KMS-11 (cell line): ENCODE data around the gene NKD1.

Source experiments
- H2AFZ ChIP-seq: fragments of 200-600 bp; sonication (generic); 2 replicates; pipeline ENCODE4 v1.6.1; 2016; ENCODE audit warnings: antibody characterized with exemption, mixed run types, low read depth
- H3K27ac ChIP-seq: fragments of 200-600 bp; sonication (generic); 2 replicates; pipeline ENCODE4 v1.6.1; 2016; ENCODE audit warnings: mild to moderate bottlenecking, mixed run types
- H3K27me3 ChIP-seq: fragments of 200-600 bp; sonication (generic); 2 replicates; pipeline ENCODE4 v1.6.1; 2017; ENCODE audit warnings: mild to moderate bottlenecking, low read depth, mixed run types, moderate library complexity; ENCODE audit not compliant: insufficient read depth
- H3K36me3 ChIP-seq: fragments of 200-600 bp; sonication (generic); 2 replicates; pipeline ENCODE4 v1.6.1; 2017; ENCODE audit warnings: mild to moderate bottlenecking, mixed run types; ENCODE audit not compliant: insufficient read depth
- H3K4me1 ChIP-seq: fragments of 200-600 bp; sonication (generic); 2 replicates; pipeline ENCODE4 v1.6.1; 2016; ENCODE audit warnings: mild to moderate bottlenecking, low read depth, mixed run types; ENCODE audit not compliant: poor library complexity, severe bottlenecking
- H3K4me2 ChIP-seq: fragments of 200-600 bp; sonication (generic); 2 replicates; pipeline ENCODE4 v1.7.0; 2016; ENCODE audit warnings: mild to moderate bottlenecking, mixed run types
- H3K4me3 ChIP-seq: fragments of 200-600 bp; sonication (generic); IDR thresholded peaks from 2 replicates; pipeline ENCODE4 v1.6.1; 2017; ENCODE audit warnings: low read depth, low read length, mixed read lengths; ENCODE audit not compliant: insufficient read depth
- H3K79me2 ChIP-seq: fragments of 200-600 bp; sonication (generic); 2 replicates; pipeline ENCODE4 v1.6.1; 2016; ENCODE audit warnings: low read depth, mixed run types; ENCODE audit not compliant: insufficient read depth
- H3K9ac ChIP-seq: fragments of 200-600 bp; sonication (generic); 2 replicates; pipeline ENCODE4 v1.6.1; 2016; ENCODE audit warnings: mild to moderate bottlenecking, mixed run types
- H4K20me1 ChIP-seq: fragments of 200-600 bp; sonication (generic); 2 replicates; pipeline ENCODE4 v1.6.1; 2016; ENCODE audit warnings: mild to moderate bottlenecking, mixed run types; ENCODE audit not compliant: insufficient read depth
- CTCF ChIP-seq: fragments of 200-600 bp; sonication (generic); conservative IDR thresholded peaks from 2 replicates; pipeline ENCODE4 v1.6.1; 2017; ENCODE audit warnings: low read depth, mild to moderate bottlenecking, antibody characterized with exemption, low read length, moderate library complexity, mixed read lengths

NKD1 gene

GRCh38 chr16:50679676-50680555, 131.7 kb downstream of the NKD1 start:
- no peaks in the 10 kb centered on the region for H3K79me2 ChIP-seq
- no peak overlapping the region for H3K4me2 ChIP-seq
- H3K36me3 ChIP-seq: no peaks in the 10 kb centered on the region
- H4K20me1 ChIP-seq: no peaks in the 10 kb centered on the region
- H2AFZ ChIP-seq: no peak overlapping the region
- no peak overlapping the region for H3K4me3 ChIP-seq
- no peaks in the 10 kb centered on the region for H3K4me1 ChIP-seq
- H3K27me3 ChIP-seq: no peaks in the 10 kb centered on the region
- H3K27ac ChIP-seq: no peak overlapping the region
- TF ChIP-seq CTCF: no peak
- no peak overlapping the region for H3K9ac ChIP-seq

- Histone ChIP-seq H2AFZ (no peak overlapping the region), H3K27me3 (no peaks in the 10 kb centered on the region), H3K4me1 (no peaks in the 10 kb centered on the region), H4K20me1 (no peaks in the 10 kb centered on the region), H3K9ac (no peak overlapping the region), H3K79me2 (no peaks in the 10 kb centered on the region), H3K4me3 (no peak overlapping the region), H3K27ac (no peak overlapping the region), H3K36me3 (no peaks in the 10 kb centered on the region), H3K4me2 (no peak overlapping the region)
- no peak for TF ChIP-seq CTCF
These were observed 132.3 kb downstream of the NKD1 start for GRCh38 chr16:50680556-50680893.

- H3K9ac ChIP-seq: no peak within 1 kb of the TSS
- TF ChIP-seq CTCF: no peak
These were observed 133.1 kb downstream of the NKD1 start, which contains the start of gene SNX20 for GRCh38 chr16:50681021-50681885. SNX20 (minus strand) TSS chr16:50681312; CDS start chr16:50677526, 3,786 bp downstream.

GRCh38 chr16:50683689-50684374, 135.6 kb downstream of the NKD1 start:
- H3K4me2 ChIP-seq: no peak overlapping the region

More at GRCh38 chr16:50681021-50681885, 133.1 kb downstream of the NKD1 start, which contains the start of gene SNX20:
- no peaks in the 10 kb centered on the region for H3K4me1 ChIP-seq
- H3K4me2 ChIP-seq: no peak within 1 kb of the TSS
- H3K79me2 ChIP-seq: no peaks in the 10 kb centered on the region
- no peak within 1 kb of the TSS for H3K4me3 ChIP-seq
- H3K27ac ChIP-seq: no peak within 1 kb of the TSS
- no peaks in the 10 kb centered on the region for H3K27me3 ChIP-seq
- H3K36me3 ChIP-seq: no peaks in the 10 kb centered on the region
- no peak within 1 kb of the TSS for H2AFZ ChIP-seq
- no peaks in the 10 kb centered on the region for H4K20me1 ChIP-seq

More at GRCh38 chr16:50683689-50684374, 135.6 kb downstream of the NKD1 start:
- H4K20me1 ChIP-seq: no peaks in the 10 kb centered on the region
- H3K9ac ChIP-seq: no peak overlapping the region
- no peaks in the 10 kb centered on the region for H3K27me3 ChIP-seq
- no peaks in the 10 kb centered on the region for H3K79me2 ChIP-seq
- no peak overlapping the region for H2AFZ ChIP-seq
- H3K4me3 ChIP-seq: no peak overlapping the region
- no peaks in the 10 kb centered on the region for H3K4me1 ChIP-seq
- no peak for TF ChIP-seq CTCF
- no peaks in the 10 kb centered on the region for H3K36me3 ChIP-seq
- H3K27ac ChIP-seq: no peak overlapping the region
